Thyroid gland (tissue), 4 donors: ENCODE data around the gene MVB12B.

ENCODE experiments used
- POLR2A ChIP-seq, 2 donors: fragments of 450-650 bp; IDR thresholded peaks; one replicate each; pipeline ENCODE4 v1.6.1; 2017; ENCODE audit warnings: antibody characterized with exemption in 2 of 2, mild to moderate bottlenecking in 2 of 2, moderate library complexity in 1 of 2
- TF ChIP-seq, protein P1 (sequence below), 6 experiments: fragments of 200-600 bp in 3 of 6; fragments of 450-650 bp in 3 of 6; sonication (generic) in 3 of 6; IDR thresholded peaks; one replicate each; pipeline ENCODE4 v1.5.1; 2016 to 2019; ENCODE audit warnings: antibody characterized with exemption in 6 of 6, mild to moderate bottlenecking in 2 of 6, inconsistent platforms in 1 of 6, moderate library complexity in 1 of 6

- TF ChIP-seq, protein P1, sequence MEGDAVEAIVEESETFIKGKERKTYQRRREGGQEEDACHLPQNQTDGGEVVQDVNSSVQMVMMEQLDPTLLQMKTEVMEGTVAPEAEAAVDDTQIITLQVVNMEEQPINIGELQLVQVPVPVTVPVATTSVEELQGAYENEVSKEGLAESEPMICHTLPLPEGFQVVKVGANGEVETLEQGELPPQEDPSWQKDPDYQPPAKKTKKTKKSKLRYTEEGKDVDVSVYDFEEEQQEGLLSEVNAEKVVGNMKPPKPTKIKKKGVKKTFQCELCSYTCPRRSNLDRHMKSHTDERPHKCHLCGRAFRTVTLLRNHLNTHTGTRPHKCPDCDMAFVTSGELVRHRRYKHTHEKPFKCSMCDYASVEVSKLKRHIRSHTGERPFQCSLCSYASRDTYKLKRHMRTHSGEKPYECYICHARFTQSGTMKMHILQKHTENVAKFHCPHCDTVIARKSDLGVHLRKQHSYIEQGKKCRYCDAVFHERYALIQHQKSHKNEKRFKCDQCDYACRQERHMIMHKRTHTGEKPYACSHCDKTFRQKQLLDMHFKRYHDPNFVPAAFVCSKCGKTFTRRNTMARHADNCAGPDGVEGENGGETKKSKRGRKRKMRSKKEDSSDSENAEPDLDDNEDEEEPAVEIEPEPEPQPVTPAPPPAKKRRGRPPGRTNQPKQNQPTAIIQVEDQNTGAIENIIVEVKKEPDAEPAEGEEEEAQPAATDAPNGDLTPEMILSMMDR (IDR thresholded peaks at IDR 0.05) = no peak
- no peak for TF ChIP-seq POLR2A (IDR thresholded peaks at IDR 0.05)
Observed at GRCh38 chr9:126485662-126486061, 159.0 kb downstream of the MVB12B start.
